NCI-H2081 (cell line): ENCODE results near the gene ITGB2.

ENCODE experiments used
- DNase-seq, 2 experiments: peaks; one replicate each; lab custom pipeline; 2025; lab: John Stamatoyannopoulos, UW

The ITGB2 gene

GRCh38 chr21:44910229-44911067 is 10.3 kb downstream of the ITGB2 start:
- DNase-seq: peak in 1 of 2 experiments; percentile 43

GRCh38 chr21:44909719-44910118 is 11.0 kb downstream of the ITGB2 start:
- no peak for DNase-seq

- DNase-seq: no peak
Measured at GRCh38 chr21:44908908-44909307, 11.8 kb downstream of the ITGB2 start.

GRCh38 chr21:44907966-44908895 is 12.5 kb downstream of the ITGB2 start:
- DNase-seq: no peak

- DNase-seq: no peak
Measured at GRCh38 chr21:44907225-44907965, 13.3 kb downstream of the ITGB2 start.

GRCh38 chr21:44905728-44906090 is 15.0 kb downstream of the ITGB2 start:
- DNase-seq: no peak

GRCh38 chr21:44905016-44905727 is 15.5 kb downstream of the ITGB2 start:
- no peak for DNase-seq

GRCh38 chr21:44904141-44904923 is 16.4 kb downstream of the ITGB2 start:
- DNase-seq: no peak

GRCh38 chr21:44903689-44904088 is 17.0 kb downstream of the ITGB2 start:
- DNase-seq: no peak

- DNase-seq: no peak
Measured at GRCh38 chr21:44903050-44903685, 17.5 kb downstream of the ITGB2 start.

GRCh38 chr21:44902268-44903049 is 18.2 kb downstream of the ITGB2 start:
- DNase-seq: no peak

- DNase-seq: no peak
Measured at GRCh38 chr21:44901391-44902074, 19.2 kb downstream of the ITGB2 start.

GRCh38 chr21:44900559-44901251 is 20.0 kb downstream of the ITGB2 start:
- DNase-seq: no peak

- no peak for DNase-seq
Measured at GRCh38 chr21:44899768-44900558, 20.7 kb downstream of the ITGB2 start.

GRCh38 chr21:44898851-44899767 is 21.6 kb downstream of the ITGB2 start:
- DNase-seq: no peak

GRCh38 chr21:44898011-44898488 is 22.6 kb downstream of the ITGB2 start:
- DNase-seq: no peak
